HEK293 (cell line): Measurements from ENCODE around the gene OR6B1.

ENCODE experiments used
- TRIM28 ChIP-seq: IDR thresholded peaks from 2 replicates; pipeline ENCODE4 v1.6.1; 2011; ENCODE audit warnings: low read length, control low read depth, borderline replicate concordance
- ZBTB48 ChIP-seq: fragments of 450-650 bp; formaldehyde crosslinking; IDR thresholded peaks from 2 replicates; pipeline ENCODE4 v1.5.1; 2016; ENCODE audit warnings: missing biosample characterization, missing genetic modification characterization
- ZNF624 ChIP-seq: fragments of 450-650 bp; formaldehyde crosslinking; IDR thresholded peaks from 2 replicates; pipeline ENCODE4 v1.5.1; 2017; ENCODE audit warnings: missing biosample characterization, missing genetic modification characterization
- TF ChIP-seq, protein P1 (sequence below): fragments of 450-650 bp; formaldehyde crosslinking; IDR thresholded peaks from 2 replicates; pipeline ENCODE4 v1.5.1; 2016; ENCODE audit warnings: missing biosample characterization, missing genetic modification characterization
- TF ChIP-seq, protein P2 (sequence below): fragments of 450-650 bp; formaldehyde crosslinking; IDR thresholded peaks from 2 replicates; pipeline ENCODE4 v1.5.1; 2016; ENCODE audit warnings: missing biosample characterization, missing genetic modification characterization

Gene OR6B1

GRCh38 chr7:144057954-144058353 is 57.8 kb downstream of the OR6B1 start (continued):
- TF ChIP-seq, protein P1, sequence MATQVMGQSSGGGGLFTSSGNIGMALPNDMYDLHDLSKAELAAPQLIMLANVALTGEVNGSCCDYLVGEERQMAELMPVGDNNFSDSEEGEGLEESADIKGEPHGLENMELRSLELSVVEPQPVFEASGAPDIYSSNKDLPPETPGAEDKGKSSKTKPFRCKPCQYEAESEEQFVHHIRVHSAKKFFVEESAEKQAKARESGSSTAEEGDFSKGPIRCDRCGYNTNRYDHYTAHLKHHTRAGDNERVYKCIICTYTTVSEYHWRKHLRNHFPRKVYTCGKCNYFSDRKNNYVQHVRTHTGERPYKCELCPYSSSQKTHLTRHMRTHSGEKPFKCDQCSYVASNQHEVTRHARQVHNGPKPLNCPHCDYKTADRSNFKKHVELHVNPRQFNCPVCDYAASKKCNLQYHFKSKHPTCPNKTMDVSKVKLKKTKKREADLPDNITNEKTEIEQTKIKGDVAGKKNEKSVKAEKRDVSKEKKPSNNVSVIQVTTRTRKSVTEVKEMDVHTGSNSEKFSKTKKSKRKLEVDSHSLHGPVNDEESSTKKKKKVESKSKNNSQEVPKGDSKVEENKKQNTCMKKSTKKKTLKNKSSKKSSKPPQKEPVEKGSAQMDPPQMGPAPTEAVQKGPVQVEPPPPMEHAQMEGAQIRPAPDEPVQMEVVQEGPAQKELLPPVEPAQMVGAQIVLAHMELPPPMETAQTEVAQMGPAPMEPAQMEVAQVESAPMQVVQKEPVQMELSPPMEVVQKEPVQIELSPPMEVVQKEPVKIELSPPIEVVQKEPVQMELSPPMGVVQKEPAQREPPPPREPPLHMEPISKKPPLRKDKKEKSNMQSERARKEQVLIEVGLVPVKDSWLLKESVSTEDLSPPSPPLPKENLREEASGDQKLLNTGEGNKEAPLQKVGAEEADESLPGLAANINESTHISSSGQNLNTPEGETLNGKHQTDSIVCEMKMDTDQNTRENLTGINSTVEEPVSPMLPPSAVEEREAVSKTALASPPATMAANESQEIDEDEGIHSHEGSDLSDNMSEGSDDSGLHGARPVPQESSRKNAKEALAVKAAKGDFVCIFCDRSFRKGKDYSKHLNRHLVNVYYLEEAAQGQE, result no peak
- TF ChIP-seq TRIM28, result no peak
- TF ChIP-seq, protein P2, sequence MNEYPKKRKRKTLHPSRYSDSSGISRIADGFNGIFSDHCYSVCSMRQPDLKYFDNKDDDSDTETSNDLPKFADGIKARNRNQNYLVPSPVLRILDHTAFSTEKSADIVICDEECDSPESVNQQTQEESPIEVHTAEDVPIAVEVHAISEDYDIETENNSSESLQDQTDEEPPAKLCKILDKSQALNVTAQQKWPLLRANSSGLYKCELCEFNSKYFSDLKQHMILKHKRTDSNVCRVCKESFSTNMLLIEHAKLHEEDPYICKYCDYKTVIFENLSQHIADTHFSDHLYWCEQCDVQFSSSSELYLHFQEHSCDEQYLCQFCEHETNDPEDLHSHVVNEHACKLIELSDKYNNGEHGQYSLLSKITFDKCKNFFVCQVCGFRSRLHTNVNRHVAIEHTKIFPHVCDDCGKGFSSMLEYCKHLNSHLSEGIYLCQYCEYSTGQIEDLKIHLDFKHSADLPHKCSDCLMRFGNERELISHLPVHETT (tag by site-specific recombination), result no peak
- TF ChIP-seq ZNF624, result no peak
- no peak for TF ChIP-seq ZBTB48 (tag by site-specific recombination)
